ENCODE measurements around the gene CIC. TPM values are rescaled to one million over a fixed set of nuclear protein-coding genes. Genes with fewer than 3 reads are reported as not detected.

CIC gene
- polyA plus RNA-seq, 1 experiment: 2.9 TPM

DNA sequence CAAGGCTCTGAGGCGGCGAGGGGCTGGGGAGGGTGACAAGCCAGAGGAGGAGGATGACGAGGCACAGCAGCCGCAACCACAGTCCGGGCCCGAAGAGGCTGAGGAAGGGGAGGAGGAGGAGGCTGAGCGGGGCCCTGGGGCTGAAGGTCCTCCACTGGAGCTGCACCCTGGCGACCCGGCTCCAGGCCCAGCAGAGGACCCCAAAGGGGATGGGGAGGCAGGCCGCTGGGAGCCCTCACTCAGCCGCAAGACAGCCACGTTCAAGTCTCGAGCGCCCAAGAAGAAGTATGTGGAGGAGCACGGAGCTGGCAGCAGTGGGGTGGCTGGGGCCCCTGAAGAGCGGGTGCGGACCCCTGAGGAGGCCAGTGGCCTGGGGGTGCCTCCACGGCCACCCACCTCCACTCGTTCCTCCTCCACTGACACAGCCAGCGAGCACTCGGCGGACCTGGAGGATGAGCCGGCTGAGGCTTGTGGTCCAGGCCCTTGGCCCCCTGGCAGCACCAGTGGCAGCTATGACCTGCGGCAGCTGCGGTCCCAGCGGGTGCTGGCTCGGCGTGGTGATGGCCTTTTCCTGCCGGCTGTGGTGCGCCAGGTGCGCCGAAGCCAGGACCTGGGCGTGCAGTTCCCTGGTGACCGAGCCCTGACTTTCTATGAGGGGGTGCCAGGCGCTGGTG is 2.9 kb downstream of the CIC start:
- POLR2A ChIA-PET: no interaction called here
- H3K27ac ChIP-seq (ENCODE audit: low read depth, low read length): no peak overlapping the region
- no peak for DNase-seq (ENCODE audit: low read depth, low spot score)
- no peaks in the 10 kb centered on the region; the same call in 1 of the 2 replicates for H3K9me3 ChIP-seq (ENCODE audit: control insufficient read depth, insufficient read depth, low read length)
- CTCF ChIA-PET: no interaction called here
- TF ChIP-seq, protein P1, sequence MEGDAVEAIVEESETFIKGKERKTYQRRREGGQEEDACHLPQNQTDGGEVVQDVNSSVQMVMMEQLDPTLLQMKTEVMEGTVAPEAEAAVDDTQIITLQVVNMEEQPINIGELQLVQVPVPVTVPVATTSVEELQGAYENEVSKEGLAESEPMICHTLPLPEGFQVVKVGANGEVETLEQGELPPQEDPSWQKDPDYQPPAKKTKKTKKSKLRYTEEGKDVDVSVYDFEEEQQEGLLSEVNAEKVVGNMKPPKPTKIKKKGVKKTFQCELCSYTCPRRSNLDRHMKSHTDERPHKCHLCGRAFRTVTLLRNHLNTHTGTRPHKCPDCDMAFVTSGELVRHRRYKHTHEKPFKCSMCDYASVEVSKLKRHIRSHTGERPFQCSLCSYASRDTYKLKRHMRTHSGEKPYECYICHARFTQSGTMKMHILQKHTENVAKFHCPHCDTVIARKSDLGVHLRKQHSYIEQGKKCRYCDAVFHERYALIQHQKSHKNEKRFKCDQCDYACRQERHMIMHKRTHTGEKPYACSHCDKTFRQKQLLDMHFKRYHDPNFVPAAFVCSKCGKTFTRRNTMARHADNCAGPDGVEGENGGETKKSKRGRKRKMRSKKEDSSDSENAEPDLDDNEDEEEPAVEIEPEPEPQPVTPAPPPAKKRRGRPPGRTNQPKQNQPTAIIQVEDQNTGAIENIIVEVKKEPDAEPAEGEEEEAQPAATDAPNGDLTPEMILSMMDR (IDR thresholded peaks at IDR 0.05; ENCODE audit: low read depth, low read length): no peak
- H3K4me3 ChIP-seq (ENCODE audit: low read depth, low read length): no peak overlapping the region
- no peaks in the 10 kb centered on the region for H3K27me3 ChIP-seq (ENCODE audit: control insufficient read depth, insufficient read depth, low read length)

DNA sequence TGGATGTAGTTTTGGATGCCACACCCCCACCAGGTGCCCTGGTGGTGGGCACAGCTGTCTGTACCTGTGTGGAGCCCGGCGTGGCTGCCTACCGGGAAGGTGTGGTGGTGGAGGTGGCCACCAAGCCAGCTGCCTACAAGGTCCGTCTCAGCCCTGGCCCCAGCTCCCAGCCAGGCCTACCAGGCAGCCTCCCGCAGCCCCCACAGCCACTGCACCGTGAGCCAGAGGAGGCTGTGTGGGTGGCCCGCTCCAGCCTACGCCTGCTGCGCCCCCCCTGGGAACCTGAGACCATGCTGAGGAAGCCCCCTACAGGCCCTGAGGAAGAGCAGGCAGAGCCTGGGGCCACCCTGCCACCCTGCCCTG is 3.5 kb downstream of the CIC start:
- Histone ChIP-seq H3K9me3 (ENCODE audit: control insufficient read depth, insufficient read depth, low read length) (no peaks in the 10 kb centered on the region; the same call in 1 of the 2 replicates), H3K27me3 (ENCODE audit: control insufficient read depth, insufficient read depth, low read length) (no peaks in the 10 kb centered on the region), H3K27ac (ENCODE audit: low read depth, low read length) (no peak overlapping the region), H3K4me3 (ENCODE audit: low read depth, low read length) (no peak overlapping the region)
- ChIA-PET POLR2A (no interaction called here), CTCF (no interaction called here)
- TF ChIP-seq, protein P1 (IDR thresholded peaks at IDR 0.05; ENCODE audit: low read depth, low read length): no peak
- no peak for DNase-seq (ENCODE audit: low read depth, low spot score)

DNA sequence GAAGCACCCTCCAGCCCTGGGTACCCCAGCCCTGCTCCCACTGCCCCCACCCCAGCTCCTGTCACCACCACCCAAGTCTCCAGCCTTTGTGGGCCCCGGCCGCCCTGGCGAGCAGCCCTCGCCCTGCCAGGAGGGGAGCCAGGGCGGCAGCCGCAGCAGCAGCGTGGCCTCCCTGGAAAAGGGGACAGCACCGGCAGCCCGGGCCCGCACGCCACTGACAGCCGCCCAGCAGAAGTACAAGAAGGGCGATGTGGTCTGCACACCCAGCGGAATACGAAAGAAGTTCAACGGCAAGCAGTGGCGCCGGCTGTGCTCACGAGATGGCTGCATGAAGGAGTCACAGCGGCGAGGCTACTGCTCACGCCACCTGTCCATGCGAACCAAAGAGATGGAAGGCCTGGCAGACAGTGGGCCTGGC is 3.9 kb downstream of the CIC start:
- H3K4me3 ChIP-seq (ENCODE audit: low read depth, low read length): no peak overlapping the region
- TF ChIP-seq, protein P1 (IDR thresholded peaks at IDR 0.05; ENCODE audit: low read depth, low read length): no peak
- POLR2A ChIA-PET: no interaction called here
- CTCF ChIA-PET: no interaction called here
- no peaks in the 10 kb centered on the region for H3K27me3 ChIP-seq (ENCODE audit: control insufficient read depth, insufficient read depth, low read length)
- no peak overlapping the region for H3K27ac ChIP-seq (ENCODE audit: low read depth, low read length)
- no peak for DNase-seq (ENCODE audit: low read depth, low spot score)
- H3K9me3 ChIP-seq (ENCODE audit: control insufficient read depth, insufficient read depth, low read length): no peaks in the 10 kb centered on the region; the same call in 1 of the 2 replicates

DNA sequence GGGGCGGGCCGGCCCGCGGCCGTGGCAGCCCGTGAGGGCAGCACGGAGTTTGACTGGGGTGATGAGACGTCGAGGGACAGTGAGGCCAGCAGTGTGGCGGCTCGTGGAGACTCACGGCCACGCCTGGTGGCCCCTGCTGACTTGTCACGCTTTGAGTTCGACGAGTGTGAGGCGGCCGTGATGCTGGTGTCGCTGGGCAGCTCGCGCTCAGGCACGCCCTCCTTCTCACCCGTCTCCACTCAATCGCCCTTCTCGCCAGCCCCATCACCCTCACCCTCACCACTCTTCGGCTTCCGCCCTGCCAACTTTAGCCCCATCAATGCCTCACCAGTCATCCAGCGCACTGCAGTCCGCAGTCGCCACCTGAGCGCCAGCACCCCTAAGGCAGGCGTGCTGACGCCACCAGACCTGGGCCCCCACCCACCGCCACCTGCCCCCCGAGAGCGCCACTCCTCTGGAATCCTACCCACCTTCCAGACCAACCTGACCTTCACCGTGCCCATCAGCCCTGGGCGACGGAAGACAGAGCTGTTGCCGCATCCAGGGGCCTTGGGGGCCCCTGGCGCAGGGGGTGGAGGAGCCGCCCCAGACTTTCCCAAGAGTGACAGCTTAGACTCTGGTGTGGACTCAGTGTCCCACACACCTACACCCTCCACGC is 4.5 kb downstream of the CIC start:
- no peak overlapping the region for H3K27ac ChIP-seq (ENCODE audit: low read depth, low read length)
- TF ChIP-seq, protein P1 (IDR thresholded peaks at IDR 0.05; ENCODE audit: low read depth, low read length): no peak
- no peak for DNase-seq (ENCODE audit: low read depth, low spot score)
- ChIA-PET CTCF (no interaction called here), POLR2A (no interaction called here)
- H3K9me3 ChIP-seq (ENCODE audit: control insufficient read depth, insufficient read depth, low read length): no peaks in the 10 kb centered on the region; the same call in 1 of the 2 replicates
- H3K4me3 ChIP-seq (ENCODE audit: low read depth, low read length): no peak overlapping the region
- no peaks in the 10 kb centered on the region for H3K27me3 ChIP-seq (ENCODE audit: control insufficient read depth, insufficient read depth, low read length)

DNA sequence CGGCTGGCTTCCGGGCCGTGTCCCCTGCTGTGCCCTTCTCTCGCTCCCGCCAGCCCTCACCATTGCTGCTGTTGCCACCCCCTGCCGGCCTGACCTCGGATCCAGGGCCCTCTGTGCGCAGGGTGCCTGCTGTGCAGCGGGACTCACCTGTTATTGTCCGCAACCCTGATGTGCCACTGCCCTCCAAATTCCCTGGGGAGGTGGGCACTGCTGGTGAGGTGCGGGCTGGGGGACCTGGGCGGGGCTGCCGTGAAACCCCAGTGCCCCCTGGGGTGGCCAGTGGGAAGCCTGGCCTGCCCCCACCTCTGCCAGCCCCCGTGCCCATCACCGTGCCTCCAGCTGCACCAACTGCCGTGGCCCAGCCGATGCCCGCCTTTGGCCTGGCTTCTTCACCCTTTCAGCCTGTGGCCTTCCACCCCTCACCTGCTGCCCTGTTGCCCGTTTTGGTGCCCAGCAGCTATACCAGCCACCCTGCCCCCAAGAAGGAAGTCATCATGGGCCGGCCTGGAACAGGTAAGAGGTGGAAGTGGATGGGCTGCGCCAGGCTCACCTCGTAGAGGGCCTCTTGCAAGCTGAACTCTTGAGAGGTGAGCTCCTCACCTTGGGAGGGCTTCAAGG is 5.1 kb downstream of the CIC start:
- H3K9me3 ChIP-seq (ENCODE audit: control insufficient read depth, insufficient read depth, low read length): no peaks in the 10 kb centered on the region; the same call in 1 of the 2 replicates
- H3K27ac ChIP-seq (ENCODE audit: low read depth, low read length): no peak overlapping the region
- no peaks in the 10 kb centered on the region for H3K27me3 ChIP-seq (ENCODE audit: control insufficient read depth, insufficient read depth, low read length)
- CTCF ChIA-PET: interaction anchor here (0.9 kb wide), 1 partner anchor 27 kb away, joined by 3 read pairs; no protein-coding TSS in a partner anchor
- no peak overlapping the region for H3K4me3 ChIP-seq (ENCODE audit: low read depth, low read length)
- POLR2A ChIA-PET: interaction anchor here (0.6 kb wide), 1 partner anchor 16 kb away, joined by 3 read pairs; no protein-coding TSS in a partner anchor
- TF ChIP-seq, protein P1 (IDR thresholded peaks at IDR 0.05; ENCODE audit: low read depth, low read length): no peak
- no peak for DNase-seq (ENCODE audit: low read depth, low spot score)
